UCSD-AML1 (cell line): ENCODE data around the gene SAMSN1.

Experiments used
- DNase-seq: peaks from one replicate; lab custom pipeline; 2025; ENCODE audit not compliant: unreplicated experiment; lab: John Stamatoyannopoulos, UW

The SAMSN1 gene

DNA sequence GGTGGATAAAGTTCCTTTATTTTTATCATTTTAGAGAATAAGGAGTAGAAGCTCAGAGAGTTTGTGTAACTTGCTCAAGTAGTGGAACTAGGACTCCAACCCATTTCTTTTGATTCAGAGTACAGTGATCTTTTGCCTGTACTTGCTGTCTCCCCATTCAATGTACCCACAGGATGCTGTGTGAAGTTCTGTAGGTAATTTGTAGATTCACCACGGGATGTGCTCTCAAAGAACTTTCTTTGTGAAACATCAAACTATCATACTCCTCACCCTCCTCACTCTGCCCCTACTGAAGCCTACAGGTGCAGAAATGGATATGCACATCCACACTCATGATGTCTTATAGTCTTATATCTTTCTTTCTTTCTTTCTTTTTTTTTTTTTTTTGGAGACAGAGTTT is 97.3 kb downstream of the SAMSN1 start:
- no peak for DNase-seq

GRCh38 chr21:14438211-14438610 is 107.9 kb downstream of the SAMSN1 start:
- no peak for DNase-seq

DNA sequence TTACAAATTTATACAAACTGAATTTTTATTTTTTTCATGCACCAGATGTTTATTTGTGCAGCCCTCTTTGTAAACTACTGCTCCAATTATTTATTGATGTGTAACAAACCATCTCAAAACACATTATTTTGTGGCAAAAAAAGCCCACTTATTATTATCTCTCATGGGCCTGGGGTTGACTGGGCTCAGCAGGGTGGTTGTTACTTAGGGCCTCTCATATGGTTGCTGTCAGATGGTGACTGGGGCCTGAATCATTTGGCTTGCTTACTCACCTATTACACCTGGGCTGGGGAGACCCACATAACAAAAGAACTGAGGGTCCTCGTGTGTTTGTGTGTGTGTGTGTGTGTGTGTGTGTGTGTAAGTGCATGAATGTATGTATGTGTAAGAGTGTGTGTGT is 110.7 kb downstream of the SAMSN1 start:
- no peak for DNase-seq
